Astrocyte (in vitro differentiated cells and primary cell): Measurements from ENCODE around the gene SNRPA. TPM values are rescaled to one million over a fixed set of nuclear protein-coding genes. Genes with fewer than 3 reads are reported as not detected.
A peak's percentile ranks its signal among the peaks of the same experiment; 100 is the strongest.

ENCODE experiments used
- DNase-seq: peaks from one replicate; pipeline ENCODE4 v3.0.0-alpha.2; 2010; ENCODE audit warnings: low read depth
- FAIRE-seq: peaks from 2 replicates; lab custom pipeline; 2011; peaks lifted over from hg19 to GRCh38; lab: Jason Lieb, UNC
- H2AFZ ChIP-seq: 2 replicates; pipeline ENCODE4 v1.6.0; 2012; ENCODE audit warnings: low read depth, low read length, inconsistent platforms
- H3K27ac ChIP-seq: 2 replicates; pipeline ENCODE4 v1.5.1; 2011; ENCODE audit warnings: low read depth, low read length, inconsistent platforms
- H3K27me3 ChIP-seq: 2 replicates; pipeline ENCODE4 v1.6.0; 2011; ENCODE audit warnings: low read length, inconsistent platforms; ENCODE audit not compliant: insufficient read depth
- H3K36me3 ChIP-seq: 2 replicates; pipeline ENCODE4 v1.5.1; 2011; ENCODE audit warnings: low read length, inconsistent platforms; ENCODE audit not compliant: insufficient read depth
- H3K4me1 ChIP-seq: 2 replicates; pipeline ENCODE4 v1.5.1; 2011; ENCODE audit warnings: low read length, inconsistent platforms; ENCODE audit not compliant: insufficient read depth
- H3K4me2 ChIP-seq: 2 replicates; pipeline ENCODE4 v1.6.0; 2012; ENCODE audit warnings: low read length, inconsistent platforms
- H3K4me3 ChIP-seq: 2 replicates; pipeline ENCODE4 v1.5.1; 2011; ENCODE audit warnings: low read depth, mild to moderate bottlenecking, low read length, inconsistent platforms; ENCODE audit not compliant: insufficient read depth
- H3K79me2 ChIP-seq: 2 replicates; pipeline ENCODE4 v1.6.0; 2012; ENCODE audit warnings: mild to moderate bottlenecking, low read length, inconsistent platforms; ENCODE audit not compliant: insufficient read depth
- H3K9ac ChIP-seq: 2 replicates; pipeline ENCODE4 v1.6.0; 2012; ENCODE audit warnings: mild to moderate bottlenecking, low read length, inconsistent platforms
- H3K9me3 ChIP-seq: 2 replicates; pipeline ENCODE4 v1.5.1; 2012; ENCODE audit warnings: low read depth, mild to moderate bottlenecking, low read length, inconsistent platforms; ENCODE audit not compliant: insufficient read depth
- H4K20me1 ChIP-seq: 2 replicates; pipeline ENCODE4 v1.6.0; 2012; ENCODE audit warnings: low read length, inconsistent platforms; ENCODE audit not compliant: insufficient read depth
- H3K27ac Mint-ChIP-seq: one replicate; pipeline ENCODE4 v1.8.0; 2021; ENCODE audit warnings: mild to moderate bottlenecking, mixed read lengths; ENCODE audit not compliant: unreplicated experiment
- H3K27me3 Mint-ChIP-seq: one replicate; pipeline ENCODE4 v1.8.0; 2021; ENCODE audit warnings: low read depth, mixed read lengths; ENCODE audit not compliant: unreplicated experiment
- H3K36me3 Mint-ChIP-seq: one replicate; pipeline ENCODE4 v1.8.0; 2021; ENCODE audit warnings: low read depth, mixed read lengths; ENCODE audit not compliant: unreplicated experiment
- H3K4me1 Mint-ChIP-seq: one replicate; pipeline ENCODE4 v1.8.0; 2021; ENCODE audit warnings: low read depth, mixed read lengths; ENCODE audit not compliant: unreplicated experiment
- H3K4me3 Mint-ChIP-seq: one replicate; pipeline ENCODE4 v1.8.0; 2021; ENCODE audit warnings: mild to moderate bottlenecking, moderate library complexity, mixed read lengths; ENCODE audit not compliant: unreplicated experiment
- H3K9me3 Mint-ChIP-seq: one replicate; pipeline ENCODE4 v1.8.0; 2021; ENCODE audit warnings: mild to moderate bottlenecking, mixed read lengths; ENCODE audit not compliant: unreplicated experiment
- CTCF ChIP-seq: IDR thresholded peaks from 2 replicates; pipeline ENCODE4 v1.5.1; 2011; ENCODE audit warnings: low read depth, mild to moderate bottlenecking, inconsistent platforms, low read length, moderate library complexity; ENCODE audit not compliant: insufficient read depth
- EZH2 ChIP-seq: IDR thresholded peaks from 2 replicates; pipeline ENCODE4 v1.6.1; 2012; ENCODE audit warnings: mild to moderate bottlenecking, low read length, inconsistent platforms; ENCODE audit not compliant: insufficient read depth
- total RNA-seq: library from RNA; stranded (reverse); gene quantifications from 2 replicates; pipeline ENCODE4 v1.2.1, GENCODE V29; 2021

Gene SNRPA
- total RNA-seq, 1 donor from 2014 or later: 67.0 TPM

GRCh38 chr19:40802300-40803169, 51.5 kb downstream of the SNRPA start:
- Mint-ChIP-seq H3K9me3 (no peaks in the 10 kb centered on the region), H3K4me1 (peaks cover 47% of the 10 kb centered on the region), H3K4me3 (peak overlapping the region; percentile 96), H3K27ac (no peak overlapping the region), H3K36me3 (peaks cover 8% of the 10 kb centered on the region), H3K27me3 (no peaks in the 10 kb centered on the region)
- H3K36me3 ChIP-seq: no peaks in the 10 kb centered on the region
- peak overlapping the region; percentile 97 for H3K4me2 ChIP-seq
- H3K27me3 ChIP-seq: no peaks in the 10 kb centered on the region
- peaks cover 78% of the 10 kb centered on the region for H4K20me1 ChIP-seq
- H3K27ac ChIP-seq: no peak overlapping the region
- no peak overlapping the region for H2AFZ ChIP-seq
- H3K9me3 ChIP-seq: no peaks in the 10 kb centered on the region
- FAIRE-seq (no peak), DNase-seq (no peak)
- peaks cover 47% of the 10 kb centered on the region for H3K4me1 ChIP-seq
- H3K4me3 ChIP-seq: no peak overlapping the region
- peaks cover 78% of the 10 kb centered on the region for H3K79me2 ChIP-seq
- peak overlapping the region; percentile 56 for H3K9ac ChIP-seq
- no peak for TF ChIP-seq EZH2
- TF ChIP-seq CTCF: no peak

GRCh38 chr19:40803170-40803856, 52.3 kb downstream of the SNRPA start:
- TF ChIP-seq CTCF (no peak), EZH2 (no peak)
- Histone ChIP-seq H3K36me3 (no peaks in the 10 kb centered on the region), H3K4me1 (peaks cover 41% of the 10 kb centered on the region), H3K9me3 (no peaks in the 10 kb centered on the region), H3K4me3 (no peak overlapping the region), H3K79me2 (peaks cover 86% of the 10 kb centered on the region), H3K27ac (no peak overlapping the region), H4K20me1 (peaks cover 86% of the 10 kb centered on the region), H3K4me2 (peak overlapping the region; percentile 97), H2AFZ (no peak overlapping the region), H3K9ac (peak overlapping the region; percentile 56), H3K27me3 (no peaks in the 10 kb centered on the region)
- H3K4me3 Mint-ChIP-seq: peak overlapping the region; percentile 96
- H3K9me3 Mint-ChIP-seq: no peaks in the 10 kb centered on the region
- no peak overlapping the region for H3K27ac Mint-ChIP-seq
- DNase-seq (no peak), FAIRE-seq (no peak)
- peaks cover 12% of the 10 kb centered on the region for H3K36me3 Mint-ChIP-seq
- H3K4me1 Mint-ChIP-seq: peaks cover 45% of the 10 kb centered on the region
- H3K27me3 Mint-ChIP-seq: no peaks in the 10 kb centered on the region
